ENCODE data around the gene MTCL1.

The MTCL1 gene

DNA sequence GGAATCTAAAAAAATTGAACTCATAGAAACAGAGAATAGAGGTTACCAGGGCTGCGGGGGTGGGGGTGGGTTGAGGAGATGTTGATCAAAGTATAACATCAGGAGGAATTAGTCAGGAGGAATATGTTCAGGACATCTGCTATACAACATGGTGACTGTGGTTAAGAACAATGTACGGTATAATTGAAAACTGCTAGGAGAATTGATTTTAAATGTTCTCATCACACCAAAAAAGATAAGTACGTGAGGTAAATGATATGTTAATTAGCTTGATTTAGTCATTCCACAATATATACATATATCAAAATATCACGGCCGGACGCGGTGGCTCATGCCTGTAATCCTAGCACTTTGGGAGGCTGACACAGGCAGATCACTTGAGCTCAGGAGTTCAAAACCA is 140.2 kb downstream of the MTCL1 start:
- no peak for TF ChIP-seq SP1 (IDR thresholded peaks at IDR 0.05)
- TF ChIP-seq SUZ12 (IDR thresholded peaks at IDR 0.05): no peak
- TF ChIP-seq LEF1 (IDR thresholded peaks at IDR 0.05; ENCODE audit: borderline replicate concordance): no peak
- TF ChIP-seq ARNT (IDR thresholded peaks at IDR 0.05): no peak
- TF ChIP-seq ZNF384 (IDR thresholded peaks at IDR 0.05): no peak
- TF ChIP-seq, protein P1, sequence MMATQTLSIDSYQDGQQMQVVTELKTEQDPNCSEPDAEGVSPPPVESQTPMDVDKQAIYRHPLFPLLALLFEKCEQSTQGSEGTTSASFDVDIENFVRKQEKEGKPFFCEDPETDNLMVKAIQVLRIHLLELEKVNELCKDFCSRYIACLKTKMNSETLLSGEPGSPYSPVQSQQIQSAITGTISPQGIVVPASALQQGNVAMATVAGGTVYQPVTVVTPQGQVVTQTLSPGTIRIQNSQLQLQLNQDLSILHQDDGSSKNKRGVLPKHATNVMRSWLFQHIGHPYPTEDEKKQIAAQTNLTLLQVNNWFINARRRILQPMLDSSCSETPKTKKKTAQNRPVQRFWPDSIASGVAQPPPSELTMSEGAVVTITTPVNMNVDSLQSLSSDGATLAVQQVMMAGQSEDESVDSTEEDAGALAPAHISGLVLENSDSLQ (IDR thresholded peaks at IDR 0.05): no peak
- no peak for TF ChIP-seq FOXM1 (IDR thresholded peaks at IDR 0.05; ENCODE audit: borderline replicate concordance)
- no peak for TF ChIP-seq L3MBTL2 (conservative IDR thresholded peaks at IDR 0.05)
- TF ChIP-seq FOXA1 (IDR thresholded peaks at IDR 0.05): no peak
- TF ChIP-seq CTBP1 (IDR thresholded peaks at IDR 0.05; ENCODE audit: borderline replicate concordance): no peak
- no peak for TF ChIP-seq TARDBP (IDR thresholded peaks at IDR 0.05)
- no peak for TF ChIP-seq NFRKB (IDR thresholded peaks at IDR 0.05)
- no peak for TF ChIP-seq ELF4 (IDR thresholded peaks at IDR 0.05)
- no peak for TF ChIP-seq BHLHE40 (IDR thresholded peaks at IDR 0.05; ENCODE audit: borderline replicate concordance)
- no peak for TF ChIP-seq HDGF (IDR thresholded peaks at IDR 0.05; ENCODE audit: borderline replicate concordance)
- TF ChIP-seq FOXK2 (IDR thresholded peaks at IDR 0.05): no peak
- DNase-seq (ENCODE audit: extremely low spot score): no peak
- POLR2A ChIA-PET: no interaction called here
- CTCF ChIA-PET: no interaction called here

DNA sequence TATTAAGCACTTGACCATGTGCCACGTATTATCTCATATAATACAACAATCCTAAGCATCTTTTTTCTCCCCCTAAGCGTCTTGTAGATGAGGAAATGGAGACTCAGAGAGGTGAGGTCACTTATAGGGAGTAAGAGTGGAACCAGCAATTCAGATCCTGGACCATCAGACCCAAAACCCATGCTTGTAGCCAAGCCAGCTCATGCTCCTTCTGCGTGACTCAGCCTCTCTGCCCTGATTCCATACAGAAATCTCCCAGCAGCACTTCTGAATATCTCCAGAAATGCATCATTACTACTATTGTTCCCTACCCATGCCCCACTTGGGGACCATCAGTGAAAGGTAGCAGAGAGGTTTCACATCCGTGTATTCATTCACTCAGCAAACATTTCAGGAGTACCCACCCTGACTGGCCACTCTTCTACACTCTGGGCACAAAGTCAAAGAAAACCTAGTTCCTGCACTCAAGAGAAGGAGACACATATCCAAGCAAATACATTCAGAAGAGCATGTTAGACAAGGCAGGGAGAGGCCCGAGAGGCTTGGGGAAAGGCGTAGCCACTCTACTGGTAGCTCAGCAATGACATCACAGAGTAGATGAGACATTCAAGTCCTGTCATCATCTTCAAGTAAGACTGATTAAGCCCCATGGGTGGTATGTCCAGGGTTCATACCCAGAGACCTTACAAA is 141.9 kb downstream of the MTCL1 start:
- ChIA-PET POLR2A (no interaction called here), CTCF (no interaction called here)
- no peak for TF ChIP-seq FOXK2 (IDR thresholded peaks at IDR 0.05)
- TF ChIP-seq ELF4 (IDR thresholded peaks at IDR 0.05): no peak
- no peak for TF ChIP-seq ARNT (IDR thresholded peaks at IDR 0.05)
- no peak for TF ChIP-seq CTBP1 (IDR thresholded peaks at IDR 0.05; ENCODE audit: borderline replicate concordance)
- DNase-seq (ENCODE audit: extremely low spot score): no peak

DNA sequence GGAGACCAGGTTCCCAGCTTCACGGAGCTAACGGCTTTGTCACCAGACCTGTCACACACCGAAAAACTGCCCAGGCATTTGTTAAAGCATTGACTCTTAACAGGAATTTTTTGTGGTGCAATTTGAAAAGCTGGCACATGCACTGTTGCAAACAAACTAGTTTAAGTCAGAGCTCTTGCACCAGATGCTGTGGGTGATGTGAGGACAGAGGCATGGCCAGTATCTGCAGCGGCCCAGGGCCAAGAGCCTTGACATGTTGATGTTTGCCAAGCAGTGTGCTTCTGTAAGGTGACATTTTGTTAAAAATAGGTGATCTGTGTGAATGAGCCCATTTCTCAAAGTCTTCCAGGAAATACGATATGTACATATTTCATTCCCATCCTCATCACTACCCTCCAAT is 142.5 kb downstream of the MTCL1 start:
- POLR2A ChIA-PET: no interaction called here
- CTCF ChIA-PET: no interaction called here
- DNase-seq (ENCODE audit: extremely low spot score): no peak
- TF ChIP-seq CTBP1 (IDR thresholded peaks at IDR 0.05; ENCODE audit: borderline replicate concordance): no peak
- TF ChIP-seq TARDBP (IDR thresholded peaks at IDR 0.05): no peak
- TF ChIP-seq NFRKB (IDR thresholded peaks at IDR 0.05): no peak
- TF ChIP-seq ZNF384 (IDR thresholded peaks at IDR 0.05): no peak
- no peak for TF ChIP-seq LEF1 (IDR thresholded peaks at IDR 0.05; ENCODE audit: borderline replicate concordance)
- TF ChIP-seq ELF4 (IDR thresholded peaks at IDR 0.05): no peak
- TF ChIP-seq HDGF (IDR thresholded peaks at IDR 0.05; ENCODE audit: borderline replicate concordance): no peak
- TF ChIP-seq SP1 (IDR thresholded peaks at IDR 0.05): no peak
- no peak for TF ChIP-seq SUZ12 (IDR thresholded peaks at IDR 0.05)
- TF ChIP-seq FOXM1 (IDR thresholded peaks at IDR 0.05; ENCODE audit: borderline replicate concordance): no peak
- no peak for TF ChIP-seq L3MBTL2 (conservative IDR thresholded peaks at IDR 0.05)
- TF ChIP-seq FOXK2 (IDR thresholded peaks at IDR 0.05): no peak
- no peak for TF ChIP-seq FOXA1 (IDR thresholded peaks at IDR 0.05)
- TF ChIP-seq, protein P1 (IDR thresholded peaks at IDR 0.05): no peak
- TF ChIP-seq ARNT (IDR thresholded peaks at IDR 0.05): no peak
- TF ChIP-seq BHLHE40 (IDR thresholded peaks at IDR 0.05; ENCODE audit: borderline replicate concordance): no peak

DNA sequence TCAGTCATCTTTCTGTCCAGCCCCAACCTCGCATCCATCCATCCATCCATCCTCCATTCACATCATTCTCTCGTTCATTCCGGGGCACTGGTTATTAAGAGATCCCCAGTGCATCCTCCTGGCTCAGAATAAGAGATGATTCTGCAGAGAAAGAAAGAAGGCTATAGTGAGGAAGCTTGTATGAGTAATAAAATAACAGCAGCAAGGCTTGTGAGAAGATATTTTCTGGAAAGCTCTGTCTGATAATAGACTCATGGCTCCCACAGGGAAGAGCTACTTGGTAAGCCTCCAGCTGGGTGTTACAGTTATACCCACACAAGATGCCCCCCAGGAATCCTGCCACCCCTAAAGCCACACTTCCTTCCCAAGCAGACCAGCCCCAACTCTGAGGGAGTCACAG is 143.2 kb downstream of the MTCL1 start:
- ChIA-PET POLR2A (no interaction called here), CTCF (no interaction called here)
- no peak for TF ChIP-seq ELF4 (IDR thresholded peaks at IDR 0.05)
- no peak for TF ChIP-seq CTBP1 (IDR thresholded peaks at IDR 0.05; ENCODE audit: borderline replicate concordance)
- no peak for TF ChIP-seq TARDBP (IDR thresholded peaks at IDR 0.05)
- TF ChIP-seq FOXM1 (IDR thresholded peaks at IDR 0.05; ENCODE audit: borderline replicate concordance): no peak
- TF ChIP-seq, protein P1 (IDR thresholded peaks at IDR 0.05): no peak
- no peak for TF ChIP-seq FOXK2 (IDR thresholded peaks at IDR 0.05)
- no peak for TF ChIP-seq ARNT (IDR thresholded peaks at IDR 0.05)
- no peak for TF ChIP-seq NFRKB (IDR thresholded peaks at IDR 0.05)
- no peak for DNase-seq (ENCODE audit: extremely low spot score)

DNA sequence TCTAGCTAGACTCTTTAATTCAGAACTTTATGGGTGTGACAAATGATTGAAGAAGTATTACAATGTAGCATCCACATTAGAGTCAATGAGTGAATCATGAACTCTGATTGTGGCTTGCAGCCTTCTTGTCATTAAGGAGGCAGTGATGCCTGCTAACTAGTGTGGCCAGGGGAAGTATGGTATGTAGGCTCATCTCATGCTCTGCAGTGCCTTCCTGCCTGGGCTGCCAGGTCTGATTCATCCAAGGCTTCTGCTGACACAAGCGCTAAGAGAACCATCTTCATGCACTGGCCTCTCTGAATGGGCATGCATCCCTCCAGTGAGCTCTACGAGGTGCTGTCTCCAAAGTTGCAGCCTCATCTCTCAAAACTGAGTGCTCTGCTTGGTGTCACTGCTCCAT is 144.3 kb downstream of the MTCL1 start:
- no peak for DNase-seq (ENCODE audit: extremely low spot score)
- TF ChIP-seq BHLHE40 (IDR thresholded peaks at IDR 0.05; ENCODE audit: borderline replicate concordance) (no peak), CTBP1 (IDR thresholded peaks at IDR 0.05; ENCODE audit: borderline replicate concordance) (no peak), ELF4 (IDR thresholded peaks at IDR 0.05) (no peak), NFRKB (IDR thresholded peaks at IDR 0.05) (no peak), TARDBP (IDR thresholded peaks at IDR 0.05) (no peak), ZNF384 (IDR thresholded peaks at IDR 0.05) (no peak), LEF1 (IDR thresholded peaks at IDR 0.05; ENCODE audit: borderline replicate concordance) (no peak), FOXA1 (IDR thresholded peaks at IDR 0.05) (no peak), FOXK2 (IDR thresholded peaks at IDR 0.05) (no peak), ARNT (IDR thresholded peaks at IDR 0.05) (no peak), SUZ12 (IDR thresholded peaks at IDR 0.05) (no peak), HDGF (IDR thresholded peaks at IDR 0.05; ENCODE audit: borderline replicate concordance) (no peak), FOXM1 (IDR thresholded peaks at IDR 0.05; ENCODE audit: borderline replicate concordance) (no peak), L3MBTL2 (conservative IDR thresholded peaks at IDR 0.05) (no peak), SP1 (IDR thresholded peaks at IDR 0.05) (no peak)
- TF ChIP-seq, protein P1 (IDR thresholded peaks at IDR 0.05): no peak
- CTCF ChIA-PET: no interaction called here

More for the DNA sequence above, 144.3 kb downstream of the MTCL1 start:
- POLR2A ChIA-PET: no interaction called here
